ENCODE results near the gene KIAA0930. TPM values are rescaled to one million over a fixed set of nuclear protein-coding genes. Genes with fewer than 3 reads are reported as not detected.
"Not testable (repeated sequence)": the region's sequence is repeated elsewhere in the genome, so short reads cannot be mapped to it uniquely, and the experiment has no call there.

Gene KIAA0930
- total and polyA plus RNA-seq, 2 of the 4 experiments (the other 2 are of a cell fraction): 25.3 to 34.1 TPM

DNA sequence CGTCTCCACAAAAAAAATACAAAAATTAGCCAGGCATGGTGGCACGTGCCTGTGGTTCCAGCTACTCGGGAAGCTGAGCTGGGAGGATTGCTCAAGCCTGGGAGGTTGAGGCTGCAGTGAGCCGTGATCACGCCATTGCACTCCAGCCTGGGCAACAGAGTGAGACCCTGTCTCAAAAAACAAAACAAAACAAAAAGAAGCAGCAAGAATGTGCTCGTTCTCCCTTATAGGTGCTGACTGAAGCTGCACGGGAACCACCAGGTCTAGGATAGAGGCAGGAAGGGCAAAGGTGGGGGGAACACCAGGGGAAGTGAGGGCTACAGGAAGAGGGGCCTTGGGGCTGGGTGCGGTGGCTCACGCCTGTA is 19.7 kb upstream of the KIAA0930 start:
- H3K9me1 ChIP-seq (ENCODE audit: insufficient read depth, low read length): not testable (repeated sequence)

More for the DNA sequence above, 19.7 kb upstream of the KIAA0930 start:
- H2BK15ac ChIP-seq (ENCODE audit: low read depth, low read length); H4K5ac ChIP-seq (ENCODE audit: low read depth, low read length); H3K14ac ChIP-seq (replicated peaks; ENCODE audit: low read depth, low read length); H4K91ac ChIP-seq (ENCODE audit: insufficient read depth, low read depth, low read length); POLR2A ChIA-PET (ENCODE audit: unreplicated experiment); H2AFZ ChIP-seq (replicated peaks; ENCODE audit: low read length, poor library complexity); H3K36me3 ChIP-seq (ENCODE audit: control insufficient read depth, insufficient read depth, low read length); H3K9me3 ChIP-seq (ENCODE audit: control insufficient read depth, insufficient read depth, low read length); H3K4me2 ChIP-seq (ENCODE audit: low read depth, low read length); H3K18ac ChIP-seq (ENCODE audit: low read depth, low read length); H3K23ac ChIP-seq (ENCODE audit: low read depth, low read length); H3K4me3 ChIP-seq (ENCODE audit: insufficient read depth, low read depth, low read length); DNase-seq; H4K20me1 ChIP-seq (ENCODE audit: insufficient read depth, low read length); H3K56ac ChIP-seq (ENCODE audit: extremely low read depth, insufficient read depth, low read length); H2BK5ac ChIP-seq (ENCODE audit: low read depth, low read length, poor library complexity, severe bottlenecking); CTCF ChIA-PET; H2BK120ac ChIP-seq (ENCODE audit: low read depth, low read length); H4K8ac ChIP-seq (ENCODE audit: low read depth in 2 of 2, low read length in 2 of 2); H3K4ac ChIP-seq (ENCODE audit: low read depth, low read length); H2BK20ac ChIP-seq (ENCODE audit: low read depth, low read length); H2AK9ac ChIP-seq (replicated peaks; ENCODE audit: low read depth, low read length, poor library complexity); ATAC-seq (ENCODE audit: low read depth); dilution Hi-C loops (cut with HindIII; ENCODE audit: low sequenced_read_pairs, unreplicated experiment); BruUV-seq (replicated peaks); H2AK5ac ChIP-seq (ENCODE audit: low read depth, low read length); H3K27ac ChIP-seq (ENCODE audit: insufficient read depth, low read length); H3K9ac ChIP-seq (ENCODE audit: low read depth, low read length); H3K4me1 ChIP-seq (ENCODE audit: control insufficient read depth, insufficient read depth, low read length); H3K79me1 ChIP-seq (ENCODE audit: low read depth in 1 of 2, low read length in 2 of 2); H3K27me3 ChIP-seq (ENCODE audit: control insufficient read depth, insufficient read depth, low read length): not testable (repeated sequence)
- 86% methylated on average over 5 of the region's 9 CpGs; no CpG with 5 or more reads in 1 of the 2 experiments for WGBS, 2 experiments (ENCODE audit: extremely low coverage in 2 of 2, insufficient read length in 1 of 2)
- in situ Hi-C loops (cut with MboI; ENCODE audit: low sequenced_read_pairs) (loop anchor here (5.0 kb wide), 1 partner anchor 158 kb away; no protein-coding TSS in a partner anchor), intact Hi-C loops (cut with micrococcal nuclease) (loop anchor here (5.0 kb wide), 2 partner anchors 88 to 283 kb away; no protein-coding TSS in a partner anchor)
